Testis (tissue), 2 donors: ENCODE measurements around the gene SLC29A3.

Experiments
- CTCF ChIP-seq, 3 experiments: fragments of 450-650 bp in 2 of 3; fragments of 200-600 bp in 1 of 3; sonication (generic) in 1 of 3; IDR thresholded peaks; one replicate each; pipeline ENCODE4 v1.5.1; 2016 to 2019; ENCODE audit warnings: antibody characterized with exemption in 3 of 3, mild to moderate bottlenecking in 2 of 3, moderate library complexity in 1 of 3
- POLR2A ChIP-seq: fragments of 450-650 bp; IDR thresholded peaks from one replicate; pipeline ENCODE4 v1.6.1; 2017; ENCODE audit warnings: antibody characterized with exemption, mild to moderate bottlenecking, moderate library complexity

DNA sequence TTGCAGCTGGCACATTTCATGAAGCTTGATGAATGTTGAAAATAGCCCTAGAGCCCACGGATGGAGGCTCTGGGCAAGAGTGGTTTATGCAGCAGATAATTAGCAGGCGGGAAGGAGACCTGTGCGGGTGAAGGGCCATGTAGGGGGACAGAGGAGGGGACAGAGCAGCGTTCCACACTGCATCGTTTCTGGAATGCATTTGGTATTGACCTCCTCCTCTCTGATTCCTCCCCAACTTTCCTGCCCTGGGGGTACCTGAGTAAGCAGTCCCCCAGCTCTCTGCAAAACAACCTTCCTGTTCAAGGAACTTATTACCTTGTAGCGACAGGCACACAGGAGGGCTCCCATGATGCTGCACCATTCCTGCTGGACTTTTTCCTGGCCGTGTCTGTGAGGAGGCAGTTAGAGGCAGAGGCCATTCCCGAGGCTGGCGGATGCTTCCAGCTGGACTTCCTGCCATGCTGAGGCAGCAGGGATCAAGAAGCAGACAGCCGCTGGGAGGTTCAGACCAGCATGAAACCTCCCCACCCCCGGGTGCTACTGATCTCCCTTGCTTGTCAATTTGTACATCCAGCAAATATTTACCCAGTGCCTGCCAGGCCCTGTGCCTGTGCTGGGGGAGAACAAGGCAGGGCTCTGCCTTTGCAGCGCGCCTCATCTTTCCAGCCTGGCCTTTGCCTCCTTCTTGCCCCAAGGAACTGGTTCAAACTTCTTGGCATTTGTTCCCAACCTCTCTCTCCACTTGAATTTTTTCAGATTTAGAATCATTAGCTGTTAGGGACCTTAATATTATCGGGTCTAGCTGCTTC lies 28.7 kb downstream of the SLC29A3 start:
- TF ChIP-seq POLR2A (no peak), CTCF (IDR thresholded peaks at IDR 0.05) (no peak)
